ENCODE results near the gene FAM124A. TPM values are rescaled to one million over a fixed set of nuclear protein-coding genes. Genes with fewer than 3 reads are reported as not detected.
A peak's percentile ranks its signal among the peaks of the same experiment; 100 is the strongest.

Gene FAM124A
- total RNA-seq, 4 donors from 2014 or later: 0.35 to 3.2 (median 1.5) TPM

DNA sequence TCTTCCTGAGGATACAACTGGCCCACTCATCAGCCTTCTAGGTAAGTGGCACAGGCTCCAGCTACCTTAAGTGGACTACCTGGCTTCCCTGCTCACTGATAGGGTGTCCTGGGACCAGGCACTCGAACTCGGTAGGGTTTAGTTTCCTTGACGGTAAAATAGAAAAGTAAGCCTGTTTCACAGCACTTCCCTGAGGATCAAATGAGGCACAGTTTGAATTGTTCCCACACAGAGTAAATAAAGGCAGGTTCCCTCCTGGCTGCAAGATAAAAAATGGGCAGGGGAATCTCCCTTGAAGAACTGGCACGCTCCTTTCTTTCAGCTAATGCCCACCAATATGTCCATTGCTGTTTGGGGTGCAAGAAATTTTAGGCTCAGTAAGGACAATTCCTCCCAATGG is 1.1 kb upstream of the FAM124A start:
- no peak overlapping the region for H3K27ac ChIP-seq
- no peak for TF ChIP-seq POLR2A (IDR thresholded peaks at IDR 0.05)
- TF ChIP-seq, protein P1, sequence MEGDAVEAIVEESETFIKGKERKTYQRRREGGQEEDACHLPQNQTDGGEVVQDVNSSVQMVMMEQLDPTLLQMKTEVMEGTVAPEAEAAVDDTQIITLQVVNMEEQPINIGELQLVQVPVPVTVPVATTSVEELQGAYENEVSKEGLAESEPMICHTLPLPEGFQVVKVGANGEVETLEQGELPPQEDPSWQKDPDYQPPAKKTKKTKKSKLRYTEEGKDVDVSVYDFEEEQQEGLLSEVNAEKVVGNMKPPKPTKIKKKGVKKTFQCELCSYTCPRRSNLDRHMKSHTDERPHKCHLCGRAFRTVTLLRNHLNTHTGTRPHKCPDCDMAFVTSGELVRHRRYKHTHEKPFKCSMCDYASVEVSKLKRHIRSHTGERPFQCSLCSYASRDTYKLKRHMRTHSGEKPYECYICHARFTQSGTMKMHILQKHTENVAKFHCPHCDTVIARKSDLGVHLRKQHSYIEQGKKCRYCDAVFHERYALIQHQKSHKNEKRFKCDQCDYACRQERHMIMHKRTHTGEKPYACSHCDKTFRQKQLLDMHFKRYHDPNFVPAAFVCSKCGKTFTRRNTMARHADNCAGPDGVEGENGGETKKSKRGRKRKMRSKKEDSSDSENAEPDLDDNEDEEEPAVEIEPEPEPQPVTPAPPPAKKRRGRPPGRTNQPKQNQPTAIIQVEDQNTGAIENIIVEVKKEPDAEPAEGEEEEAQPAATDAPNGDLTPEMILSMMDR (IDR thresholded peaks at IDR 0.05): no peak
- H3K36me3 ChIP-seq: no peaks in the 10 kb centered on the region
- no peaks in the 10 kb centered on the region for H3K9me3 ChIP-seq
- peaks cover 0 to 5% (median 1%) of the 10 kb centered on the region in 4 donors for H3K4me1 ChIP-seq
- DNase-seq: no peak
- no peak overlapping the region for H3K4me3 ChIP-seq
- H3K27me3 ChIP-seq: no peaks in the 10 kb centered on the region

DNA sequence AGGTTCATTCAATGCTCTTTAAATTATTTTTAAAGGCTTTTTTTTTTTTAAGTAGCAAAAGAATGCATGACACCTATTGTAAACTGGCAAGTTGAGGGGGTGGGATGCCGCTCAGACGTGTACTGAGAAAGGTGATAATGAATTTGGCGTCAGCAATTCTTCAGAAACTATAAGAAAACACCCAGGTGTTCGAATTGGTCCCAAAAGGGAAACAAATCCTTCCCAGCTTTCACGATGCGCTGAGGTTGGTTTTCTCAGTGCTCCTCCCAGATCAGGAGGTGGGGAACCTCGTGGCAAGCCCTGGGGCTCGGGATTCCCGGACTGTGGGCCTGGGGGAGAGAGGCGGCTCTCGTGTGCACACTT is 543 bp upstream of the FAM124A start:
- H3K27me3 ChIP-seq: no peaks in the 10 kb centered on the region
- peak overlapping the region; percentile 51 to 79 (median 61) for H3K4me3 ChIP-seq
- no peak for TF ChIP-seq POLR2A (IDR thresholded peaks at IDR 0.05)
- TF ChIP-seq, protein P1 (IDR thresholded peaks at IDR 0.05): no peak
- no peak overlapping the region for H3K27ac ChIP-seq
- peaks cover 0 to 5% (median 1%) of the 10 kb centered on the region in 4 donors for H3K4me1 ChIP-seq
- H3K36me3 ChIP-seq: no peaks in the 10 kb centered on the region
- DNase-seq: no peak
- no peaks in the 10 kb centered on the region for H3K9me3 ChIP-seq

GRCh38 chr13:51222686-51223559 is 725 bp downstream of the FAM124A start:
- Histone ChIP-seq H3K27ac (peak overlapping the region in 2 of 4 donors; percentile 38 to 46), H3K36me3 (no peaks in the 10 kb centered on the region), H3K9me3 (no peaks in the 10 kb centered on the region), H3K4me3 (peak overlapping the region; percentile 51 to 79 (median 61)), H3K4me1 (peaks cover 0 to 5% (median 1%) of the 10 kb centered on the region in 4 donors), H3K27me3 (no peaks in the 10 kb centered on the region)
- TF ChIP-seq POLR2A (IDR thresholded peaks at IDR 0.05): no peak
- TF ChIP-seq, protein P1 (IDR thresholded peaks at IDR 0.05): no peak
- DNase-seq: no peak

GRCh38 chr13:51223560-51224270 is 1.5 kb downstream of the FAM124A start:
- Histone ChIP-seq H3K4me3 (peak overlapping the region in 1 of 4 donors; percentile 65), H3K9me3 (no peaks in the 10 kb centered on the region), H3K4me1 (peaks cover 0 to 5% (median 1%) of the 10 kb centered on the region in 4 donors), H3K27ac (no peak overlapping the region), H3K27me3 (no peaks in the 10 kb centered on the region), H3K36me3 (no peaks in the 10 kb centered on the region)
- DNase-seq: no peak
- TF ChIP-seq, protein P1 (IDR thresholded peaks at IDR 0.05): no peak
- no peak for TF ChIP-seq POLR2A (IDR thresholded peaks at IDR 0.05)

DNA sequence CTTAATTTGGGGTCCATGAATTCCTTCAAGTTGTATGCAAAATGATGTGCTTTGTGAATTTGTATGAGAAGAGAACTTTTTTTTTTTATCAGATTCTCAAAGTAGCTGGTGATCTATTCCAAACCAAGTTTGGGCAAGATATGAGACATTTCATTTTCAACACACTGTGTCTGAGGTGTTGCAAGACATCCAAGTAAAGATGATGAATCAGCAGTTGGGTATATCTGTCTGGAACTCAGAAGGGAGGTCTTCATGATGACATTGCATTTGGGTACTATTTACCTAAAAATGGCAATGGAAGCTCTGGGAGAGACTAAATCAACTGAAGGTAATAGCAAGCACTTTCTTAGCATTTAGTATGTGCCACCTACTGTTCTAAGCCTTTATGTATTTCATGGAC is 2.8 kb downstream of the FAM124A start:
- H3K4me1 ChIP-seq: peaks cover 0 to 5% (median 1%) of the 10 kb centered on the region in 4 donors

More for the DNA sequence above, 2.8 kb downstream of the FAM124A start:
- TF ChIP-seq, protein P1 (IDR thresholded peaks at IDR 0.05): no peak
- no peak for TF ChIP-seq POLR2A (IDR thresholded peaks at IDR 0.05)
- Histone ChIP-seq H3K9me3 (no peaks in the 10 kb centered on the region), H3K27me3 (no peaks in the 10 kb centered on the region), H3K27ac (no peak overlapping the region), H3K4me3 (no peak overlapping the region), H3K36me3 (no peaks in the 10 kb centered on the region)
- no peak for DNase-seq
